HUES48 (cell line): ENCODE measurements around the gene GNG11.

Experiments
- H3K27ac ChIP-seq: one replicate; pipeline ENCODE4 v1.7.0; 2013; ENCODE audit warnings: low read depth, low read length, inconsistent platforms
- H3K27me3 ChIP-seq: 2 replicates; pipeline ENCODE4 v1.6.1; 2013; ENCODE audit warnings: mild to moderate bottlenecking, low read length; ENCODE audit not compliant: control insufficient read depth, insufficient read depth
- H3K36me3 ChIP-seq: 2 replicates; pipeline ENCODE4 v1.6.1; 2013; ENCODE audit warnings: low read length; ENCODE audit not compliant: control insufficient read depth, insufficient read depth
- H3K4me1 ChIP-seq: 2 replicates; pipeline ENCODE4 v1.6.1; 2013; ENCODE audit warnings: mild to moderate bottlenecking, low read length; ENCODE audit not compliant: control insufficient read depth, insufficient read depth
- H3K4me3 ChIP-seq: 2 replicates; pipeline ENCODE4 v1.5.1; 2013; ENCODE audit warnings: mild to moderate bottlenecking, low read depth, low read length
- H3K9ac ChIP-seq: 2 replicates; pipeline ENCODE4 v1.6.1; 2013; ENCODE audit warnings: mild to moderate bottlenecking, low read depth, low read length, moderate library complexity
- H3K9me3 ChIP-seq: 2 replicates; pipeline ENCODE4 v1.6.1; 2013; ENCODE audit warnings: low read length; ENCODE audit not compliant: control insufficient read depth, insufficient read depth

GNG11 gene

DNA sequence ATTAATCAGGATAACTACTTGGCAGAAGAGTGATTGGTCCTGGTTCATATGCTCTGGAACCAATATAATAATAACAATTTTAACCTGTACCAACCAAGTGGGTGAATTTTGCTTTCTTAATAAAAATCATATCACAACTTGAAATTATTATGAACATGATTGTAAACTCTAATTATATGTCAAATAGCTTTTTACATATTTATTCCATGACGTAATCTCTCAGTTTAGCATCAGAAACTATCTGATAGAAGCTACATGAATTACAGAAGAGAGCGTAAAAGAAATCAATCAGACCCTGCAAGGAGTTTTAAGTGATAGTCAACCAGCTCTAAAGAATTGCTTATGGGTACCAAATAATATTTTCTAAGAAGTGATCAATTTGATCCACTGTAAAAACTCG is 10.1 kb downstream of the GNG11 start:
- Histone ChIP-seq H3K36me3 (no peaks in the 10 kb centered on the region), H3K27me3 (no peaks in the 10 kb centered on the region), H3K4me3 (no peak overlapping the region), H3K27ac (no peak overlapping the region), H3K9me3 (no peaks in the 10 kb centered on the region; the same call in 1 of the 2 replicates), H3K4me1 (no peaks in the 10 kb centered on the region), H3K9ac (no peak overlapping the region)

DNA sequence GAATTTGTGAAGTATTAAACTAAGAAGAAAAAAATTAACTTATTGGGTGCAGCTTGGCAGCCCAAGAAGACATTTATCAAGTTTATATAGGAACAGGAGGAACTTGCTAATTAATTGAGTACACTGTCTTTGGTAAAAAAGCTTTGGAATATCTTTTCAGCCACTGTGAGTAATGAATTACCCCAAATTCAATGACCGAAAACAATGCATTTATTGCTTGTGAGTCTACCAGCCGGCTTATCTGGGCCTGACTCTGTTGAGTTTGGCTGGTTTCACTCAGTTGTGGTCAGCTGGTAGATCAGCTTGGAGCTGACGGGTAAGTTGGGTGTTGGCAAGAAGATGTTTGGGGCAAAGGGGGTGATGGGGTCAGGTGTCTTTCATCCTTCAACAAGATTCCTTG is 11.6 kb downstream of the GNG11 start:
- Histone ChIP-seq H3K4me3 (no peak overlapping the region), H3K27ac (no peak overlapping the region), H3K9me3 (no peaks in the 10 kb centered on the region; the same call in 1 of the 2 replicates), H3K4me1 (no peaks in the 10 kb centered on the region), H3K27me3 (no peaks in the 10 kb centered on the region), H3K9ac (no peak overlapping the region), H3K36me3 (no peaks in the 10 kb centered on the region)

DNA sequence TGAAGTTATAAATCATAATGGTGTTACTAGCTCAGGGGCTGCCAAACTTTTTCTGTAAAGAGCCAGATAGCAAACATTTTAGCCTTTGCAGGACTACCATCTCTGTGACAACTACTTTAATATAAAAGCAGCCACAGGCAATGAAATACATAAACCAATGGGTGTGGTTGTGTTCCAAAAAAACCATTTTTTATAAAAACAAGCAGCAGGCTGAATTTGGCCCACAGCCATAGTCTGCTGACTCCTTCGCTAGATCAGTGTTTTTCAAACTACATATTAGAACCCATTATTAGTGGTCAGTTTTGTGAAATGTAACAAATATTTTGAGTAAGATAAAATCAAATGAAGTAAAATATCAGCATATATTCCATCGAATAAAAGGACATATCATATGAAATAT is 13.6 kb downstream of the GNG11 start:
- H3K9me3 ChIP-seq = no peaks in the 10 kb centered on the region; the same call in 1 of the 2 replicates
- H3K27ac ChIP-seq = no peak overlapping the region
- no peaks in the 10 kb centered on the region for H3K36me3 ChIP-seq
- no peaks in the 10 kb centered on the region for H3K4me1 ChIP-seq
- H3K9ac ChIP-seq = no peak overlapping the region
- no peaks in the 10 kb centered on the region for H3K27me3 ChIP-seq
- no peak overlapping the region for H3K4me3 ChIP-seq

DNA sequence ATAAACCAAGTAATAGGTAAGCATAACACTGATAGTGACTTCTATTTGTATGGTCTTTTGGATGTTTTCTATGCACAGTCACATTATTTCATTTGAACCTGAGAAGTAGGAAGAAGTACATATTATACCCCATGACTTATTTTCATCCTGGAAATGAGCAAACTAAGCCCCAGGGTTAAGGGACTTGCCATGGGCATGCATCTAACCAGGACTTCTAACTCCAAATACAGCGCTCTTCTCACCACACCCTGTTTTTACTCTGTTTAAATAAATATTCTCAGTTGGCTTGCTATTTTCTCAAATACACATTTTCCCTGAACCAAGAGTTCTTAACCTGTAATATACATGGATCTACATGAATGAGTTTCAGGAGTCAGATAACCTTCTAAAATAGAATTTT is 16.3 kb downstream of the GNG11 start:
- H3K36me3 ChIP-seq = no peaks in the 10 kb centered on the region
- no peaks in the 10 kb centered on the region for H3K27me3 ChIP-seq
- H3K4me1 ChIP-seq = no peaks in the 10 kb centered on the region
- H3K4me3 ChIP-seq = no peak overlapping the region
- H3K27ac ChIP-seq = no peak overlapping the region
- no peak overlapping the region for H3K9ac ChIP-seq
- H3K9me3 ChIP-seq = no peaks in the 10 kb centered on the region; the same call in 1 of the 2 replicates

DNA sequence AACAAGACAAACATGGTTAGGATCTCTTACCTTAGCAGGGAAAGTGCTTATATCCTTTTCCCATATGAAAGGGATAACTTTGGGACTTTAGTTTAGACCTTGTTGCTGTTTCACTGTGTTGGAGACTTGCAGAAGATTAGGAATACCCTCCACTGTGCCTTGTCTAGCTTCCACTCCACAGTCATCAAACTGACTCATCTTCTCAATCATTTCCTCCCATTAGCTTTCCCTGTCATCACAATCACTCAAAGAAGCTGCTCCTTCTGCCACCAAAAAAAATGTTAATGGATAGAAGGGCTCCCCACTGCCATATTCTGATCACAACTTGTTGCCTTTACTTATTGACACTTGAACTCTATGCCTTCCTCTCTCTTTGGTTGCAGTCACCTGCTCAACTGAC is 16.8 kb downstream of the GNG11 start:
- no peaks in the 10 kb centered on the region for H3K27me3 ChIP-seq
- no peak overlapping the region for H3K4me3 ChIP-seq
- no peak overlapping the region for H3K27ac ChIP-seq
- H3K36me3 ChIP-seq = no peaks in the 10 kb centered on the region
- H3K9me3 ChIP-seq = no peaks in the 10 kb centered on the region; the same call in 1 of the 2 replicates
- H3K9ac ChIP-seq = no peak overlapping the region
- no peaks in the 10 kb centered on the region for H3K4me1 ChIP-seq

DNA sequence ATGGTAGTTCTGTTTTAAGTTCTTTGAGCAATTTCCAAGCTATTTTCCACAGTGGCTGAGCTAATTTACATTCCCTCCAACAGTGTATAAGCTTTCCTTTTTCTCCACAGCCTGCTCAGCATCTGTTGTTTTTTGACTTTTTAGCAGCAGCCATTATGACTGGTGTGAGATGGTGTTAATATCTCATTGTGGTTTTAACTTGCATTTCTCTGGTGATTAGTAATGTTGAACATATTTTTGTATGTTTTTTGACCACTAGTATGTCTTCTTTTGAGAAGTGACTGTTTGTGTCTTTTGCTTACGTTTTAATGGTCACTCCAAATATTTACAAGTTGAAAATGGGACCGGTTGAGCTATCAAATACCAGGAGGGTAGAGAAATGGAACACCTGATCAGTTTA is 20.4 kb downstream of the GNG11 start:
- no peaks in the 10 kb centered on the region for H3K4me1 ChIP-seq
- no peak overlapping the region for H3K9ac ChIP-seq
- no peak overlapping the region for H3K4me3 ChIP-seq
- no peaks in the 10 kb centered on the region for H3K36me3 ChIP-seq
- H3K27ac ChIP-seq = no peak overlapping the region
- H3K9me3 ChIP-seq = no peaks in the 10 kb centered on the region
- no peaks in the 10 kb centered on the region for H3K27me3 ChIP-seq

DNA sequence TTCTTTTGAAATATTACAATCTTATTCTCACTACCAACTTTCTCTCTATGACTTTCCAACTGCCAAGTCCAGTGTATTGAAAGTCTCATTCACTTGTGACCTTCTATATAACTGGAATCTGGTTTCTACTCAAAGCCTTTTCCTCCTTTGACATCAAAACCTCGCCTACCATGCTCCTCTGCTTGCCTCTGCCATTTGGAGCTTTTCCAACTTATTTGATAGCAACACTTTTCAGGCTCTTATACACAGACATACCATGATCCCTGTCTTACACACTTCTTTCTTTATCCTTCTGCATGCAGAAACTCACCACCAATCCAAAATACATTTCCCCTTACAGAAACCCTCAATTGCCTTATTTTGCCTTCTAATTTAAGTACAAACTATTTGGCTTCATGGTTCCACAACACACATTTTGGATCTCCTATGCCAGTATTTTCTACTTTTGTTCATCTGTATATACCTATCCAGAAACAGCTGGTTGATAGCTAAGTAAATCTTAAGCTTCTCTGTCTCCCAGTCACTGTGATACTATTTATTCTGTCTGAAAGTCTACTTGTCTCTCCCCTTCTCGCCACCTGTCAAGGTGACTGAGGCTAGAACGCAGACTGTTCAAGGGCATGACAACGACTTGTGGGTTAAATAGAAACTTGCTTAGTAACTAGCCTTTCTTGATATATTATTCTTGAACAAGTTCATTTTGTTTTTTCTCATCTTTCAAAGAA is 22.4 kb downstream of the GNG11 start:
- H3K27ac ChIP-seq = no peak overlapping the region
- no peaks in the 10 kb centered on the region for H3K9me3 ChIP-seq
- no peaks in the 10 kb centered on the region for H3K36me3 ChIP-seq
- H3K4me3 ChIP-seq = no peak overlapping the region
- no peak overlapping the region for H3K9ac ChIP-seq
- no peaks in the 10 kb centered on the region for H3K27me3 ChIP-seq
- H3K4me1 ChIP-seq = no peaks in the 10 kb centered on the region

DNA sequence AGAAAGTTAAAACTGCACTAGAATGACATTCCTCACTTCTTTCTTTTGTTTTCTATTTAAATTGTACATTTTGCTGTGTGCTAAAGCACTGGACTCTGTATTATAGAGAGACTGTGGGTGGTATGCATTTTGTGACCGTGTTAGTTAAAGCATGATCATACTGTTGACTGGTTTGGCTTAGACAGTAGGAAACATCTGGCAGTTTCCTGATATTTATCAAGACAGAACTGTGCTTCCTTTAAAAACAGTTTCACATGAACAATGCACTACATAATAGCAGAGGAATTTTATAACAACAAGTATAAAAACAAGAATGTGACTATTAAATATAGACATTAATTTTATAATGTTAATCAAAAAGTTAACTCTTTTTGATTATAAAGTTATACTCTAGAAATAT is 23.1 kb downstream of the GNG11 start:
- Histone ChIP-seq H3K4me1 (no peaks in the 10 kb centered on the region), H3K4me3 (no peak overlapping the region), H3K36me3 (no peaks in the 10 kb centered on the region), H3K27ac (no peak overlapping the region), H3K27me3 (no peaks in the 10 kb centered on the region), H3K9ac (no peak overlapping the region), H3K9me3 (no peaks in the 10 kb centered on the region)

DNA sequence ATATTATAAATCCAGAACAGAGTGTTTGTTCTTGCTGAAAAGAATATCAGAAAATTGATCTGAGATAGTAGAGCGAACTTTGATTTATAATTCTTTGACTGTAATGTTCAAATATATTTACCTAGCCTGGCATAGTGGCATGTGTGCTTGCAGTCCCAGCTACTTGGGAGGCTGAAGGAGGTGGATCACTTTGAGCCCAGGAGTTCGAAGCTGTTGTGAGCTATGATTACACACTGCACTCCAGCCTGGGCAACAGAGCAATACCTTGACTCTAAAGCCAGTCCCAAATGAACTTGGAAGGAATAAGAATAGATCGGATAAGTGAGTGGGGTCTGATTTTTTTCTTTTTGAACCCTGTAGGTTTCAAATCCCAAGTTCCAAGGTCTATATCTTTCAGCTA is 23.5 kb downstream of the GNG11 start:
- H3K4me1 ChIP-seq = peaks cover 2% of the 10 kb centered on the region; the same call in 1 of the 2 replicates
- H3K9ac ChIP-seq = no peak overlapping the region
- no peaks in the 10 kb centered on the region for H3K27me3 ChIP-seq
- no peaks in the 10 kb centered on the region for H3K9me3 ChIP-seq
- H3K27ac ChIP-seq = no peak overlapping the region
- no peak overlapping the region for H3K4me3 ChIP-seq
- no peaks in the 10 kb centered on the region for H3K36me3 ChIP-seq

DNA sequence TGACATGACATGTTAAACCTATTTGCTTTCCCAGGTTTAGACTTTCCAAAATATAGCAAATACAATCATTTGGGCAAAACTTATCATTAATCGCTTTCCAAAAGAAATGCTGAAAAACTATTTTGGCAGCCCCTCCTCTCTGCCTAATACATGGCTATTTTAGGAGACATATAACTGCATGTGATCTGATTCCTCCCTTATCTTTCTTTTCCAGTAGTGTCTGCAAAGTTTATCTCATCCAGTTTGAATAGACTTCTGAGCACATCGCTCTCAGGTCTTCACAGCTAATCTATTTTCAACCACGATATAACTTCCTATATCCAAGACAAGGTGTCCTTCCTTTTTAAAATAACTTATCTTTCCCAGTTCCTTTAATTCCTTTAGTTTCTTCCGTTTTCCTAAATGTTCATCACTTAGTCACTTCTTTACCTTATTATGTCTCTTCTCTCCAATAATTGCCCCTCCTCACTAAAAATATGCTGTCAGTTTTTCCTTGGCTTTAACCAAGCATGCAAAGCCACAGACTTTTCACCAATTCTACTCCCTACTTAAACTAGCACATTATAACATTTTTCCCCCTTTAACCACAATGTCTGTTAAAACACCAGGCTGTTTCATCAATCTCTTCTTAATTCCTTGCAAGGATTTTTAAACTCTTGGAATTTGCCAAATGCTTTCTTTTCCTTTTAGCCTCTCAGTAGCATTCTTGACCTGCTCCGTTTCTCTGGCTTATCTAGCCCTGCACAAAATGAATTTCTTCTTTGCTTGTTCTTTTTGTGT is 24.4 kb downstream of the GNG11 start:
- H3K27ac ChIP-seq = no peak overlapping the region

DNA sequence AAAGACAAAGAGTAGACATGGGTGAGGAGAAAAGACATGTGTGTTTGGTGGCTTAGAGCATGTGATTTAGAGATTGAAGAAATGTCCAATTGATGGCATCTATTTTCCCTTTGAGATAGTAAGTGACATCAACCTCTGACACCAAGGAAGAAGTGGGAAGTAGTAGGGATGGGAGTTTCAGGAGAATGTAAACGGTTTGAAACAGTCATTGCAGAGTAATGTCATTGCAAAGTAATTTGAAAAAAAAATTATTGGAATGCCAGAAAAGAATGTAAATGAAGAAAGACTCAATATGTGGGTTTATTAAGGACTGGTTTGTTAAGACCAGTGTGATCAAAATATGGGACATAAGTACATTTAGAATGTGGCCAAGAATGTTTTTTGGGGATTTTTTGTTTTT is 26.6 kb downstream of the GNG11 start:
- Histone ChIP-seq H3K36me3 (no peaks in the 10 kb centered on the region), H3K4me1 (peaks cover 5% of the 10 kb centered on the region; the same call in 1 of the 2 replicates), H3K4me3 (no peak overlapping the region), H3K27me3 (no peaks in the 10 kb centered on the region), H3K27ac (no peak overlapping the region), H3K9me3 (no peaks in the 10 kb centered on the region), H3K9ac (no peak overlapping the region)

More for the DNA sequence above, 24.4 kb downstream of the GNG11 start:
- H3K27me3 ChIP-seq = no peaks in the 10 kb centered on the region
- no peaks in the 10 kb centered on the region for H3K9me3 ChIP-seq
- H3K36me3 ChIP-seq = no peaks in the 10 kb centered on the region
- no peak overlapping the region for H3K4me3 ChIP-seq
- H3K4me1 ChIP-seq = peaks cover 5% of the 10 kb centered on the region; the same call in 1 of the 2 replicates
- no peak overlapping the region for H3K9ac ChIP-seq
